HCT116 (cell line): ENCODE data around the gene CBFA2T3. TPM values are rescaled to one million over a fixed set of nuclear protein-coding genes. Genes with fewer than 3 reads are reported as not detected.

Experiments
- ATAC-seq: fragments of 200-7000 bp; cut with Tn5 transposase; 2 replicates; pipeline ENCODE4 v1.9.1; 2020; ENCODE audit warnings: mild to moderate bottlenecking, moderate library complexity
- BruUV-seq: library from RNA; stranded (reverse); fragments of 400-500 nt; replicated peaks from 2 replicates; lab custom pipeline; 2021; lab: Mats Ljungman, UMichigan
- CTCF ChIA-PET: fragments of 300-600 bp; sonication (Branson Sonifier 250); formaldehyde crosslinking; loops from one replicate; lab custom pipeline; 2021; ENCODE audit warnings: antibody characterized with exemption; lab: Charles Lee
- POLR2A ChIA-PET: fragments of 300-600, 350-600 bp; sonication (Branson Sonifier 250); formaldehyde crosslinking; loops from one replicate; lab custom pipeline; 2021; ENCODE audit warnings: antibody characterized with exemption; lab: Charles Lee
- RAD21 ChIA-PET, 2 experiments: fragments of 300-600 bp; sonication (Branson Sonifier 250); formaldehyde crosslinking; loops; one replicate each; lab custom pipeline; 2023; ENCODE audit warnings: low total read pairs in 2 of 2; ENCODE audit not compliant: uncharacterized antibody in 2 of 2, unreplicated experiment in 2 of 2, low non-redundant PET in 1 of 2; lab: Charles Lee
- DNase-seq: peaks from one replicate; pipeline ENCODE4 v3.0.0-alpha.2; 2010; ENCODE audit warnings: low read depth, low spot score
- H2AFZ ChIP-seq: fragments of 200-600 bp; shearing (Covaris generic), sonication (generic); 2 replicates; pipeline ENCODE4 v1.6.1; 2017; ENCODE audit warnings: low read depth, mixed run types, mixed read lengths, antibody characterized with exemption, low read length; ENCODE audit not compliant: poor library complexity, severe bottlenecking
- H3K27ac ChIP-seq: 2 replicates; pipeline ENCODE4 v1.5.1; 2012; ENCODE audit warnings: low read depth, low read length
- H3K27me3 ChIP-seq: fragments of 200-600 bp; sonication (generic); 2 replicates; pipeline ENCODE4 v1.6.1; 2016; ENCODE audit warnings: mixed run types, low read length, mixed read lengths; ENCODE audit not compliant: insufficient read depth
- H3K36me3 ChIP-seq, 2 experiments: fragments of 200-500 bp in 1 of 2; fragments of 200-600 bp in 1 of 2; sonication (Bioruptor generic) in 1 of 2; sonication (generic) in 1 of 2; 2 replicates each; pipeline versions ENCODE4 v1.5.1 to v1.6.1; 2014 to 2016; ENCODE audit warnings: low read length in 2 of 2, inconsistent platforms in 1 of 2, mixed read lengths in 1 of 2, mixed run types in 1 of 2; ENCODE audit not compliant: insufficient read depth in 2 of 2, control insufficient read depth in 1 of 2
- H3K4me1 ChIP-seq, 2 experiments: fragments of 200-600 bp in 1 of 2; sonication (generic) in 1 of 2; 2 replicates each; pipeline versions ENCODE4 v1.5.1 to v1.6.1; 2012 to 2017; ENCODE audit warnings: low read length in 2 of 2, inconsistent platforms in 1 of 2, mild to moderate bottlenecking in 1 of 2, mixed read lengths in 1 of 2, mixed run types in 1 of 2, moderate library complexity in 1 of 2; ENCODE audit not compliant: insufficient read depth in 2 of 2, control insufficient read depth in 1 of 2
- H3K4me2 ChIP-seq: fragments of 200-600 bp; sonication (generic); 2 replicates; pipeline ENCODE4 v1.6.1; 2017; ENCODE audit warnings: mixed run types, low read length, mixed read lengths
- H3K4me3 ChIP-seq, 2 experiments: fragments of 200-600 bp in 1 of 2; sonication (generic) in 1 of 2; replicated peaks in 1 of 2; 2 replicates each; pipeline ENCODE4 v1.5.1; 2011 to 2016; ENCODE audit warnings: low read length in 2 of 2, control low read depth in 1 of 2, low read depth in 1 of 2, mild to moderate bottlenecking in 1 of 2, mixed read lengths in 1 of 2, mixed run types in 1 of 2
- H3K79me2 ChIP-seq: fragments of 200-600 bp; sonication (generic); 2 replicates; pipeline ENCODE4 v1.6.1; 2017; ENCODE audit warnings: mild to moderate bottlenecking, mixed run types, low read length, moderate library complexity, mixed read lengths; ENCODE audit not compliant: insufficient read depth
- H3K9ac ChIP-seq: fragments of 200-600 bp; sonication (generic); 2 replicates; pipeline ENCODE4 v1.6.1; 2016; ENCODE audit warnings: low read length, mixed read lengths
- H3K9me2 ChIP-seq: fragments of 200-600 bp; sonication (generic), shearing (Covaris generic); 2 replicates; pipeline ENCODE4 v1.6.1; 2017; ENCODE audit warnings: mixed run types, mild to moderate bottlenecking, moderate library complexity; ENCODE audit not compliant: insufficient read depth
- H3K9me3 ChIP-seq, 2 experiments: fragments of 200-500 bp in 1 of 2; fragments of 200-600 bp in 1 of 2; sonication (Bioruptor generic) in 1 of 2; sonication (generic) in 1 of 2; 2 replicates each; pipeline ENCODE4 v1.6.1; 2014 to 2017; ENCODE audit warnings: low read length in 2 of 2, mixed read lengths in 2 of 2, inconsistent platforms in 1 of 2, low read depth in 1 of 2, mild to moderate bottlenecking in 1 of 2, mixed run types in 1 of 2, moderate library complexity in 1 of 2; ENCODE audit not compliant: control insufficient read depth in 1 of 2, insufficient read depth in 1 of 2
- H4K20me1 ChIP-seq: fragments of 200-600 bp; sonication (generic), shearing (Covaris generic); 2 replicates; pipeline ENCODE4 v1.6.1; 2017; ENCODE audit warnings: mixed run types, mild to moderate bottlenecking, moderate library complexity; ENCODE audit not compliant: insufficient read depth
- ATF3 ChIP-seq: IDR thresholded peaks from 2 replicates; pipeline ENCODE4 v1.6.1; 2012
- CBX3 ChIP-seq: IDR thresholded peaks from 2 replicates; pipeline ENCODE4 v1.6.1; 2012; ENCODE audit warnings: low read depth
- EGR1 ChIP-seq: IDR thresholded peaks from 2 replicates; pipeline ENCODE4 v1.6.1; 2012; ENCODE audit warnings: low read depth
- ELF1 ChIP-seq: IDR thresholded peaks from 2 replicates; pipeline ENCODE4 v1.6.1; 2012; ENCODE audit warnings: low read depth, borderline replicate concordance
- EZH2 ChIP-seq: fragments of 200-600 bp; sonication (generic); IDR thresholded peaks from 2 replicates; pipeline ENCODE4 v1.6.1; 2017; ENCODE audit warnings: antibody characterized with exemption, mixed run types
- EZH2phosphoT487 ChIP-seq: fragments of 200-600 bp; IDR thresholded peaks from 2 replicates; pipeline ENCODE4 v1.6.1; 2018; ENCODE audit warnings: antibody characterized with exemption, borderline replicate concordance
- JUND ChIP-seq: IDR thresholded peaks from 2 replicates; pipeline ENCODE4 v1.6.1; 2012
- MAX ChIP-seq: IDR thresholded peaks from 2 replicates; pipeline ENCODE4 v1.6.1; 2012
- REST ChIP-seq: IDR thresholded peaks from 2 replicates; pipeline ENCODE4 v1.6.1; 2012; ENCODE audit warnings: low read depth
- SP1 ChIP-seq: IDR thresholded peaks from 2 replicates; pipeline ENCODE4 v1.6.1; 2012; ENCODE audit warnings: low read depth
- SRF ChIP-seq: IDR thresholded peaks from 2 replicates; pipeline ENCODE4 v1.6.1; 2012; ENCODE audit warnings: low read depth
- TCF7L2 ChIP-seq: IDR thresholded peaks from 2 replicates; pipeline ENCODE4 v1.7.0; 2011; ENCODE audit warnings: borderline replicate concordance, inconsistent platforms; ENCODE audit not compliant: insufficient read depth, insufficient read length; ENCODE audit errors: extremely low read depth
- ZNF274 ChIP-seq: fragments of 200-500 bp; sonication (Bioruptor generic); IDR thresholded peaks from 2 replicates; pipeline ENCODE4 v1.6.1; 2014; ENCODE audit warnings: mild to moderate bottlenecking, low read depth, low read length, inconsistent platforms
- intact Hi-C: fragments of 100-400 bp; cut with micrococcal nuclease; formaldehyde crosslinking; loops from 2 replicates; pipeline ENCODE4 v1.10.0; 2022
- total RNA-seq: library from RNA; stranded (reverse); gene quantifications from one replicate; pipeline ENCODE4 v1.2.1, GENCODE V29; 2021; ENCODE audit not compliant: unreplicated experiment

The CBFA2T3 gene
- total RNA-seq, 1 experiment from 2014 or later, result 19.1 TPM

GRCh38 chr16:88861359-88861758 is 115.6 kb downstream of the CBFA2T3 start (continued):
- TF ChIP-seq REST (no peak), ATF3 (no peak), EGR1 (no peak)

GRCh38 chr16:88859381-88860091 is 117.5 kb downstream of the CBFA2T3 start:
- ChIA-PET POLR2A (no interaction called here), CTCF (no interaction called here), RAD21 (no interaction called here)
- Histone ChIP-seq H3K79me2 (peaks cover 29% of the 10 kb centered on the region), H3K9me2 (no peaks in the 10 kb centered on the region), H3K9me3 (no peaks in the 10 kb centered on the region), H2AFZ (no peak overlapping the region), H3K9ac (no peak overlapping the region), H3K27ac (no peak overlapping the region), H3K4me1 (peaks cover 19 to 26% of the 10 kb centered on the region in 2 experiments), H4K20me1 (no peaks in the 10 kb centered on the region), H3K27me3 (no peaks in the 10 kb centered on the region), H3K4me3 (no peak overlapping the region), H3K4me2 (no peak overlapping the region), H3K36me3 (peaks cover 25 to 28% of the 10 kb centered on the region in 2 experiments; a peak in 3 of 4 replicates)
- intact Hi-C loops, result no loop called here
- ATAC-seq (no peak), DNase-seq (no peak)
- no TSS peak for BruUV-seq
- TF ChIP-seq TCF7L2 (no peak), EGR1 (no peak), CBX3 (no peak), MAX (no peak), JUND (no peak), EZH2 (no peak), SRF (no peak), ATF3 (no peak), ELF1 (no peak), REST (no peak), SP1 (no peak), EZH2phosphoT487 (no peak), ZNF274 (no peak)
